ENCODE measurements around the gene DCAF5. TPM values are rescaled to one million over a fixed set of nuclear protein-coding genes. Genes with fewer than 3 reads are reported as not detected.
A peak's percentile ranks its signal among the peaks of the same experiment; 100 is the strongest.

The DCAF5 gene
- total RNA-seq, 2 donors from 2014 or later, result 25.3 to 67.4 TPM

DNA sequence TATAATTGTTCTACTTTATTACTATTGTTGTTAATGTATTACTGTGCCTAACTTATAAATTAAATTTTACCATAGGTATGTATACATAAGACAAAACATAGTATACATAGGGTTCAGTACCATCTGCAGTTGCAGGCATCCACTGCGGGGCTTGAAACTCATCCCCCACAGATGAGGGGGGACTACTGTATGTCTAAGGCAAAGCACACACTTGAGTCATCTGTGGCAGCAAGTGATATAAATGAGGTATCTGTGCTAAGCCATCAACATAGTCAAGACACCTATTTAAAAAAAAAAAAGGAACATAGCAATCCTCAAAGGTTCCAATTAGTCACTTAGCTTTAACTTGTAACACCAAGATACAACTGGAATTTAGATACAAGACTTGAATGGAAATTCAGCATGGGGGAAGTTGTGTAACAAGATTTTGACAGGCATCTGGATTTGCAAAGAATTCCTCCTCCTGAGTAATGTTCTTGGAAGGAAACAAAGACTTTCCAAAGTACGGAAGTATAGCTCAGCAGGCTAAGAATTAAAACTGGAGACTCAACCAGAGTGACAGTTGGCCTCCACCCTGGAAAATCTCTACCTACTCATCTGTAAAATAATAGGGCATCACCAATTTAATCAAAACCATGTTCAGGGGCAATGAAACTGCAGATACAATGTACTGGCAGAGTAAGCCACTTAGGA is 14.9 kb downstream of the DCAF5 start:
- no peak overlapping the region for H3K27ac ChIP-seq
- TF ChIP-seq POLR2AphosphoS5 (IDR thresholded peaks at IDR 0.05), result peak; percentile 16
- TF ChIP-seq, protein P1, sequence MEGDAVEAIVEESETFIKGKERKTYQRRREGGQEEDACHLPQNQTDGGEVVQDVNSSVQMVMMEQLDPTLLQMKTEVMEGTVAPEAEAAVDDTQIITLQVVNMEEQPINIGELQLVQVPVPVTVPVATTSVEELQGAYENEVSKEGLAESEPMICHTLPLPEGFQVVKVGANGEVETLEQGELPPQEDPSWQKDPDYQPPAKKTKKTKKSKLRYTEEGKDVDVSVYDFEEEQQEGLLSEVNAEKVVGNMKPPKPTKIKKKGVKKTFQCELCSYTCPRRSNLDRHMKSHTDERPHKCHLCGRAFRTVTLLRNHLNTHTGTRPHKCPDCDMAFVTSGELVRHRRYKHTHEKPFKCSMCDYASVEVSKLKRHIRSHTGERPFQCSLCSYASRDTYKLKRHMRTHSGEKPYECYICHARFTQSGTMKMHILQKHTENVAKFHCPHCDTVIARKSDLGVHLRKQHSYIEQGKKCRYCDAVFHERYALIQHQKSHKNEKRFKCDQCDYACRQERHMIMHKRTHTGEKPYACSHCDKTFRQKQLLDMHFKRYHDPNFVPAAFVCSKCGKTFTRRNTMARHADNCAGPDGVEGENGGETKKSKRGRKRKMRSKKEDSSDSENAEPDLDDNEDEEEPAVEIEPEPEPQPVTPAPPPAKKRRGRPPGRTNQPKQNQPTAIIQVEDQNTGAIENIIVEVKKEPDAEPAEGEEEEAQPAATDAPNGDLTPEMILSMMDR (IDR thresholded peaks at IDR 0.05), result no peak
- DNase-seq (ENCODE audit: low spot score), result no peak
- intact Hi-C loops (cut with DNase I), result loop anchor here (10.0 kb wide), 2 partner anchors 107 to 217 kb away; no protein-coding TSS in a partner anchor
- H3K36me3 ChIP-seq, result no peaks in the 10 kb centered on the region
- 40% methylated on average over 2 of the region's 2 CpGs for WGBS
- peaks cover 4% of the 10 kb centered on the region for H3K4me1 ChIP-seq (replicated peaks)
- no peak overlapping the region for H3K4me3 ChIP-seq
- H3K9me3 ChIP-seq, result no peaks in the 10 kb centered on the region
- H3K27me3 ChIP-seq (replicated peaks; ENCODE audit: insufficient read depth), result no peaks in the 10 kb centered on the region

DNA sequence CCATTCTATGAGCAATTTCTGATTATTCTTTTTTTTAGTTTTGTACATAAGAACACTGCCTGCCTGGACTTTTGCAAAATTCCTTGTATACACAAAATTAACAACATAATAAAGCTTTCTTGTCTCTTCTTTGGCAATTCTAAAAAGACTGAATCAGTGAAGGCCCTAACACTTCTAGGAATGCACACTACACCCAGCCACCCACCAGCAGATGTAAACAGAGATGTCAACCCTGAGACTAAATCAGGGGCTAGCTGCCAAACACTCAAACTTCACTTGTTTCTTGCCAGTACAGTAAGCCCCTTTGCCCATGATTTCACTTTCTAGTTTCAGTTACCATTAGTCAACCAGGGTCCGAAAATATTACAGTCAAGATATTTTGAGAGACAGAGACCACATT is 15.5 kb downstream of the DCAF5 start:
- intact Hi-C loops (cut with DNase I), result loop anchor here (10.0 kb wide), 2 partner anchors 107 to 217 kb away; no protein-coding TSS in a partner anchor
- Histone ChIP-seq H3K27ac (no peak overlapping the region), H3K9me3 (no peaks in the 10 kb centered on the region), H3K4me3 (no peak overlapping the region), H3K4me1 (replicated peaks) (peaks cover 5% of the 10 kb centered on the region), H3K27me3 (replicated peaks; ENCODE audit: insufficient read depth) (no peaks in the 10 kb centered on the region), H3K36me3 (no peaks in the 10 kb centered on the region)
- TF ChIP-seq, protein P1 (IDR thresholded peaks at IDR 0.05), result no peak
- TF ChIP-seq POLR2A (IDR thresholded peaks at IDR 0.05) (no peak), POLR2AphosphoS5 (IDR thresholded peaks at IDR 0.05) (no peak)
- DNase-seq (ENCODE audit: low spot score), result no peak
- 47% methylated on average over 1 of the region's 1 CpG for WGBS

DNA sequence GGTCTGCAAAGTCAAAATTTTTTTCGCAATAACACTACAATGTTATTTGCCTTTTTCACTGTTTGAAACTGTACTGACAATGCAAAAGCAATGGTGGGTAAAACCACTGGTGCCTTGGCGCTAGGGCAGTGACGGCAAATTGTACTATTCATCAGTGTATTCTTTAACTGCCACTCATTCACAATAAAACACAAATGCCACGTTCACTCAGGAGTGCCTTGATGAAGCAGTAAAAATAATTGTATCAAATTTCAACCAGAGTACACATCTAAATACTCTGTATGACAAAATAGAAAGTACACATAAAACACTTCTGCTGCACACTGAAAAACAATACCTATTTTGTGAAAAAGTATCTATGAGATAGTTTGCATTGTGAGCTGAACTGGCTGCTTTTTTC is 17.8 kb downstream of the DCAF5 start:
- no peak for DNase-seq (ENCODE audit: low spot score)
- Histone ChIP-seq H3K4me3 (no peak overlapping the region), H3K36me3 (no peaks in the 10 kb centered on the region), H3K9me3 (no peaks in the 10 kb centered on the region), H3K4me1 (replicated peaks) (peaks cover 5% of the 10 kb centered on the region), H3K27ac (no peak overlapping the region), H3K27me3 (replicated peaks; ENCODE audit: insufficient read depth) (no peaks in the 10 kb centered on the region)
- TF ChIP-seq POLR2AphosphoS5 (IDR thresholded peaks at IDR 0.05), result no peak
- TF ChIP-seq, protein P1 (IDR thresholded peaks at IDR 0.05), result no peak
- intact Hi-C loops (cut with DNase I), result loop anchor here (10.0 kb wide), 2 partner anchors 110 to 220 kb away; no protein-coding TSS in a partner anchor
- 45% methylated on average over 4 of the region's 4 CpGs for WGBS

DNA sequence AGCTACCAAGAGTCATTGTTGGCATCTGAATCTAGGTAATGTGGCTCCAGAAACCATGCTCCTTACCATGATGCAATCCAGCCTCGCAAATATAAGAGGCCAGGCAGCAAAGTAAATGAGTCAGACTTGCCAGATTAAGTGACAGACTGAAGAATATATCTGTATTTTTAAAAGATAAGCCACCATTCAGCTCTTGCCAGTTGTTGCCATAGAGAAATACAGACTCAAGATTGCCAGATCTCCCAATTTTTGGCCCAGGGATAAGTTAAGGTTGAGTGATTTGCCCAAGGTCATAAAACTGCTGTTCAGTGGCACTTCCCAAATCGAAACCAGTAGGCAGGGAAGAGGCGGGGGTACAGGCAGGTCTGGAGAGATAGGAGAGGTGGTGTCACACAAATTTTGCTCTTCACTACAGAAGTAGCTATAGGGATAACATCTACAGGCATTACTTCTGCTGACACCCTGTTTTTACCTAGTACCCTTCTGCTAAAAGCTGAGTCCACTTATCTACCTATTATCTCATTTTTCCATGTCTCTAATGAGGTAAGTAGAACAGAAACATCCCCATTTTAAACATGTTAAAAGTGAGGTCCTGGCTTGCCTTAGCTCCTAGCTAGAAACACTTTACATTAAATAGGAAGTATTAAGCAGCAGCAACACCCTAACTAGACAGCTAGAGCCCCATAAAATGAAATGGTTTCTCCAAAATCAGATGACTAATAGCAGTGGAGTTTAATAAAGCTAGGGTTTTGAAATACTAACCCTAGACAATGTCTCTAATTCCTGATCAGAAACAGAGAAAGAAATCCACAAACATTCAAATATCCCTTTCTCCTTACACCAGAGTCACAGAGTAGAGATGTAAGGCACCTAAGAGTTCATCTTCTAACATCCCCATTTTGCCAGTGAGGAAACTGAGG is 19.5 kb downstream of the DCAF5 start:
- 38% methylated on average over 3 of the region's 3 CpGs for WGBS
- H3K27me3 ChIP-seq (replicated peaks; ENCODE audit: insufficient read depth), result no peaks in the 10 kb centered on the region
- DNase-seq (ENCODE audit: low spot score), result no peak
- H3K4me1 ChIP-seq (replicated peaks), result peaks cover 5% of the 10 kb centered on the region
- no peaks in the 10 kb centered on the region for H3K36me3 ChIP-seq
- TF ChIP-seq POLR2A (IDR thresholded peaks at IDR 0.05), result no peak
- TF ChIP-seq, protein P1 (IDR thresholded peaks at IDR 0.05), result no peak
- no peak for TF ChIP-seq POLR2AphosphoS5 (IDR thresholded peaks at IDR 0.05)
- H3K27ac ChIP-seq, result no peak overlapping the region
- H3K9me3 ChIP-seq, result no peaks in the 10 kb centered on the region
- intact Hi-C loops (cut with DNase I), result loop anchor here (10.0 kb wide), 2 partner anchors 111 to 221 kb away; no protein-coding TSS in a partner anchor
- H3K4me3 ChIP-seq, result no peak overlapping the region
